CD4-positive, alpha-beta T cell (primary cell): ENCODE results near the gene SEL1L3. TPM values are rescaled to one million over a fixed set of nuclear protein-coding genes. Genes with fewer than 3 reads are reported as not detected.

Experiments
- ATAC-seq: fragments of 200-7000 bp; cut with Tn5 transposase; one replicate; pipeline ENCODE4 v1.10.0; 2022; ENCODE audit warnings: mild to moderate bottlenecking; ENCODE audit not compliant: poor library complexity
- CTCF ChIA-PET: fragments of 350-600 bp; sonication (Branson Sonifier 250); formaldehyde crosslinking; loops from one replicate; lab custom pipeline; 2021; ENCODE audit warnings: antibody characterized with exemption, inconsistent platforms; lab: Charles Lee
- POLR2A ChIA-PET: fragments of 350-600 bp; sonication (Branson Sonifier 250); formaldehyde crosslinking; loops from one replicate; lab custom pipeline; 2021; ENCODE audit warnings: antibody characterized with exemption, inconsistent platforms; lab: Charles Lee
- DNase-seq, 14 experiments: peaks; one replicate each; pipeline ENCODE4 v3.0.0-alpha.2; 2013 to 2020; ENCODE audit warnings: mixed read lengths in 2 of 14
- H3K27ac ChIP-seq, 2 donors: one replicate each; pipeline versions ENCODE4 v1.5.1 to v1.7.0; 2013; ENCODE audit warnings: low read length in 2 of 2, low read depth in 1 of 2, mild to moderate bottlenecking in 1 of 2
- H3K27me3 ChIP-seq, 2 experiments: 1 replicate in 1 of 2; 2 replicates in 1 of 2; pipeline versions ENCODE4 v1.6.1 to v1.7.0; 2013; ENCODE audit warnings: low read length in 2 of 2, control low read depth in 1 of 2, mild to moderate bottlenecking in 1 of 2, moderate library complexity in 1 of 2; ENCODE audit not compliant: insufficient read depth in 2 of 2, control insufficient read depth in 1 of 2
- H3K36me3 ChIP-seq: one replicate; pipeline ENCODE4 v1.6.1; 2013; ENCODE audit warnings: low read length, control low read depth; ENCODE audit not compliant: insufficient read depth
- H3K4me1 ChIP-seq: one replicate; pipeline ENCODE4 v1.6.1; 2013; ENCODE audit warnings: low read length, control low read depth; ENCODE audit not compliant: insufficient read depth
- H3K4me3 ChIP-seq: one replicate; pipeline ENCODE4 v1.5.1; 2013; ENCODE audit warnings: mild to moderate bottlenecking, low read length, moderate library complexity
- H3K9me3 ChIP-seq, 2 experiments: 1 replicate in 1 of 2; 2 replicates in 1 of 2; pipeline versions ENCODE4 v1.6.1 to v1.7.0; 2013; ENCODE audit warnings: low read length in 2 of 2, mild to moderate bottlenecking in 2 of 2, control low read depth in 1 of 2, moderate library complexity in 1 of 2; ENCODE audit not compliant: control insufficient read depth in 1 of 2, insufficient read depth in 1 of 2
- H3K27ac Mint-ChIP-seq: one replicate; pipeline ENCODE4 v1.8.0; 2020; ENCODE audit warnings: mixed read lengths
- H3K27me3 Mint-ChIP-seq: one replicate; pipeline ENCODE4 v1.8.0; 2021; ENCODE audit warnings: mixed read lengths
- H3K36me3 Mint-ChIP-seq: one replicate; pipeline ENCODE4 v1.8.0; 2021; ENCODE audit warnings: low read depth, mixed read lengths
- H3K4me1 Mint-ChIP-seq: one replicate; pipeline ENCODE4 v1.8.0; 2021; ENCODE audit warnings: low read depth, mixed read lengths
- H3K4me3 Mint-ChIP-seq: one replicate; pipeline ENCODE4 v1.8.0; 2020; ENCODE audit warnings: mild to moderate bottlenecking, mixed read lengths
- H3K9me3 Mint-ChIP-seq: one replicate; pipeline ENCODE4 v1.8.0; 2020; ENCODE audit warnings: mixed read lengths
- intact Hi-C, 2 experiments: fragments of 100-400 bp; cut with DNase I in 1 of 2; cut with micrococcal nuclease in 1 of 2; formaldehyde crosslinking; loops; one replicate each; pipeline versions ENCODE4 v1.15.1 to v1.9.0; 2023 to 2025; cut with DNase I, micrococcal nuclease
- total RNA-seq, 174 experiments: library from RNA in 2 of 174; stranded (reverse) in 2 of 174; gene quantifications; one replicate each; pipeline ENCODE4 v1.2.3 and lab custom pipeline; 2021 to 2026
- TF ChIP-seq, protein P1 (sequence below): fragments of 200-600 bp; IDR thresholded peaks from one replicate; pipeline ENCODE4 v1.8.0; 2022; ENCODE audit warnings: antibody characterized with exemption, mild to moderate bottlenecking

Gene SEL1L3
- total RNA-seq, 2 experiments from 2014 or later, result 34.9 to 36.5 TPM

GRCh38 chr4:25809996-25810395, 52.8 kb downstream of the SEL1L3 start:
- no peaks in the 10 kb centered on the region for H3K9me3 Mint-ChIP-seq
- no peak overlapping the region for H3K4me3 Mint-ChIP-seq
- DNase-seq, result no peak
- POLR2A ChIA-PET, result no interaction called here
- ATAC-seq, result no peak
- Histone ChIP-seq H3K27me3 (no peaks in the 10 kb centered on the region), H3K27ac (no peak overlapping the region), H3K4me3 (no peak overlapping the region), H3K36me3 (peaks cover 42% of the 10 kb centered on the region), H3K9me3 (no peaks in the 10 kb centered on the region), H3K4me1 (no peaks in the 10 kb centered on the region)
- CTCF ChIA-PET, result no interaction called here
- TF ChIP-seq, protein P1, sequence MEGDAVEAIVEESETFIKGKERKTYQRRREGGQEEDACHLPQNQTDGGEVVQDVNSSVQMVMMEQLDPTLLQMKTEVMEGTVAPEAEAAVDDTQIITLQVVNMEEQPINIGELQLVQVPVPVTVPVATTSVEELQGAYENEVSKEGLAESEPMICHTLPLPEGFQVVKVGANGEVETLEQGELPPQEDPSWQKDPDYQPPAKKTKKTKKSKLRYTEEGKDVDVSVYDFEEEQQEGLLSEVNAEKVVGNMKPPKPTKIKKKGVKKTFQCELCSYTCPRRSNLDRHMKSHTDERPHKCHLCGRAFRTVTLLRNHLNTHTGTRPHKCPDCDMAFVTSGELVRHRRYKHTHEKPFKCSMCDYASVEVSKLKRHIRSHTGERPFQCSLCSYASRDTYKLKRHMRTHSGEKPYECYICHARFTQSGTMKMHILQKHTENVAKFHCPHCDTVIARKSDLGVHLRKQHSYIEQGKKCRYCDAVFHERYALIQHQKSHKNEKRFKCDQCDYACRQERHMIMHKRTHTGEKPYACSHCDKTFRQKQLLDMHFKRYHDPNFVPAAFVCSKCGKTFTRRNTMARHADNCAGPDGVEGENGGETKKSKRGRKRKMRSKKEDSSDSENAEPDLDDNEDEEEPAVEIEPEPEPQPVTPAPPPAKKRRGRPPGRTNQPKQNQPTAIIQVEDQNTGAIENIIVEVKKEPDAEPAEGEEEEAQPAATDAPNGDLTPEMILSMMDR, result no peak
- no peak overlapping the region for H3K27ac Mint-ChIP-seq
- peaks cover 73% of the 10 kb centered on the region for H3K36me3 Mint-ChIP-seq
- H3K27me3 Mint-ChIP-seq, result no peaks in the 10 kb centered on the region
- intact Hi-C loops, result no loop called here
- H3K4me1 Mint-ChIP-seq, result no peaks in the 10 kb centered on the region

- Mint-ChIP-seq H3K9me3 (no peaks in the 10 kb centered on the region), H3K4me1 (no peaks in the 10 kb centered on the region), H3K36me3 (peaks cover 77% of the 10 kb centered on the region), H3K27ac (no peak overlapping the region), H3K4me3 (no peak overlapping the region), H3K27me3 (no peaks in the 10 kb centered on the region)
- POLR2A ChIA-PET, result no interaction called here
- H3K27me3 ChIP-seq, result no peaks in the 10 kb centered on the region
- no peaks in the 10 kb centered on the region for H3K4me1 ChIP-seq
- DNase-seq, result no peak
- H3K27ac ChIP-seq, result no peak overlapping the region
- CTCF ChIA-PET, result no interaction called here
- ATAC-seq, result no peak
- H3K36me3 ChIP-seq, result peaks cover 57% of the 10 kb centered on the region
- intact Hi-C loops, result no loop called here
- H3K4me3 ChIP-seq, result no peak overlapping the region
- TF ChIP-seq, protein P1, result no peak
- H3K9me3 ChIP-seq, result no peaks in the 10 kb centered on the region
Measured at GRCh38 chr4:25807102-25807728, 55.6 kb downstream of the SEL1L3 start.

- H3K9me3 ChIP-seq, result no peaks in the 10 kb centered on the region
- TF ChIP-seq, protein P1, result no peak
- no peaks in the 10 kb centered on the region for H3K4me1 ChIP-seq
- intact Hi-C loops, result no loop called here
- H3K27ac Mint-ChIP-seq, result no peak overlapping the region
- DNase-seq (no peak), ATAC-seq (no peak)
- no peak overlapping the region for H3K4me3 Mint-ChIP-seq
- no peaks in the 10 kb centered on the region for H3K27me3 Mint-ChIP-seq
- no peaks in the 10 kb centered on the region for H3K27me3 ChIP-seq
- H3K36me3 ChIP-seq, result peaks cover 48% of the 10 kb centered on the region
- ChIA-PET CTCF (no interaction called here), POLR2A (no interaction called here)
- H3K27ac ChIP-seq, result no peak overlapping the region
- H3K9me3 Mint-ChIP-seq, result no peaks in the 10 kb centered on the region
- no peak overlapping the region for H3K4me3 ChIP-seq
- peaks cover 76% of the 10 kb centered on the region for H3K36me3 Mint-ChIP-seq
- H3K4me1 Mint-ChIP-seq, result no peaks in the 10 kb centered on the region
Measured at GRCh38 chr4:25805255-25805860, 57.4 kb downstream of the SEL1L3 start.
